Mucosa of descending colon (tissue), 3 donors: ENCODE results near the gene ARNT2. TPM values are rescaled to one million over a fixed set of nuclear protein-coding genes. Genes with fewer than 3 reads are reported as not detected.

Source experiments
- ATAC-seq: fragments of 200-7000 bp; cut with Tn5 transposase; one replicate; pipeline ENCODE4 v1.9.1; 2020; ENCODE audit warnings: mild to moderate bottlenecking, moderate library complexity
- DNase-seq, 3 donors: peaks; one replicate each; pipeline ENCODE4 v3.0.0-alpha.2; 2020
- H3K36me3 ChIP-seq: fragments of 200-600 bp; one replicate; pipeline ENCODE4 v1.8.0; 2021; ENCODE audit warnings: low read depth, mild to moderate bottlenecking
- H3K4me1 ChIP-seq: fragments of 200-600 bp; one replicate; pipeline ENCODE4 v1.8.0; 2021; ENCODE audit warnings: low read depth, mild to moderate bottlenecking
- H3K4me3 ChIP-seq: fragments of 200-600 bp; one replicate; pipeline ENCODE4 v1.8.0; 2021; ENCODE audit warnings: mild to moderate bottlenecking
- H3K9me3 ChIP-seq: fragments of 200-600 bp; one replicate; pipeline ENCODE4 v1.8.0; 2021; ENCODE audit warnings: mild to moderate bottlenecking
- CTCF ChIP-seq: fragments of 200-600 bp; IDR thresholded peaks from one replicate; pipeline ENCODE4 v1.8.0; 2022; ENCODE audit warnings: antibody characterized with exemption, mild to moderate bottlenecking
- intact Hi-C, 2 donors: fragments of 100-400 bp; cut with DNase I in 1 of 2; cut with micrococcal nuclease in 1 of 2; formaldehyde crosslinking; loops; one replicate each; pipeline versions ENCODE4 v1.11.0 to v1.11.1; 2022; cut with DNase I, micrococcal nuclease
- total RNA-seq, 3 donors: library from RNA; stranded (reverse); fragmentation: NEBNext Ultra II Directional in 2 of 3; extraction: Animal tissue kit (Norgen Biotek cat#: 25700) in 2 of 3; gene quantifications; one replicate each; pipeline versions ENCODE4 v1.2.1 to v1.2.4, GENCODE V29; 2021 to 2023
- donor health status: DM: no; HTN: no; CAD: no; lungs with moderate emphysema.
- donor health status: DM: no; HTN: no; CAD: no.
- donor health status: DM: no; HTN: yes; CAD: no.

The ARNT2 gene
- total RNA-seq, 3 donors from 2014 or later = 2.8 to 11.1 (median 3.2) TPM

DNA sequence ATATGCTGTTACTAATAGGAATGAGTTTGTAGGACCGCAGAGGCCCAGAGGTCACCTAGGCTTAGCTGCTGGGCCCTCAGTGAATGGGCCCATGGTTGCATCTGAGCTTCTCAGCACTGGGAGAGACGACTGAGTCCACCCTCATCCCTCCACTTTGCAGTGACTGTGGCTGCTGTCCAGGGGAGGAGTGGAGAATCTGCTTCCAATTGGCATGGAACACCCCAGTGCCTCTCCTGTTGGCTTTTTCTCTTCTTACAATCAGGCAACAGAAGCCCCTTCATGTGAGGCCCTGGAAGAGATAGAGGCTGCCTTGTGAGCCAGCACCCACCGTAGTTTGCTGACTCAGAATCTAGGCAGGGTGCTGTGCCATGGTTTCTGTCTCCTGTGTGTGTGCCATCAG is 55.6 kb downstream of the ARNT2 start:
- H3K36me3 ChIP-seq = no peaks in the 10 kb centered on the region
- TF ChIP-seq CTCF = no peak
- intact Hi-C loops = loop anchor here (5.0 to 10.0 kb wide), 2 partner anchors 322 to 515 kb away; no protein-coding TSS in a partner anchor
- no peak overlapping the region for H3K4me3 ChIP-seq
- DNase-seq (no peak), ATAC-seq (no peak)
- no peaks in the 10 kb centered on the region for H3K4me1 ChIP-seq
- no peaks in the 10 kb centered on the region for H3K9me3 ChIP-seq

- DNase-seq (no peak), ATAC-seq (no peak)
- intact Hi-C loops = loop anchor here in 1 of 2 donors (10.0 kb wide), 1 partner anchor 513 kb away; no protein-coding TSS in a partner anchor
- TF ChIP-seq CTCF = no peak
- H3K4me3 ChIP-seq = no peak overlapping the region
- H3K9me3 ChIP-seq = no peaks in the 10 kb centered on the region
- no peaks in the 10 kb centered on the region for H3K36me3 ChIP-seq
- H3K4me1 ChIP-seq = no peaks in the 10 kb centered on the region
These were observed 57.3 kb downstream of the ARNT2 start for GRCh38 chr15:80461356-80462095.

DNA sequence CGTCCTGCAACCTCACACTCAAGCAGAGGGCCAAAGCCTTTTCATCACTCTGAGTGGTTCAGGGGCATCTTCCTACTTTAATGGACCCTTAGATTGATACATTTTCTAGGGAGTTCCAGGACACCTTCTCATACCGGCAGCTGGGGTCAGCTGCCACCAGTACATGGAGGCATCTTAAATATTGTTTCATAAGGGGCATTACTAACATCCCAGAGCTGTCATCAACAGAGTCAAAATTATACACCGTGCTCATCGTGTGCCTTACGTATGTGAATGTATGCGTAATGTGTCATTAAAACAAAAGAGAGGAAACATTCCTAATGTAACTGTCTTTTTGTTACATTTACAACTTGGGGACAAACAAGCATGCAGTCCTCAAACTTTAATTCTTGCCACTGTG is 57.9 kb downstream of the ARNT2 start:
- ATAC-seq = no peak
- TF ChIP-seq CTCF = no peak
- no peaks in the 10 kb centered on the region for H3K36me3 ChIP-seq
- no peaks in the 10 kb centered on the region for H3K4me1 ChIP-seq
- DNase-seq = no peak
- no peak overlapping the region for H3K4me3 ChIP-seq
- no peaks in the 10 kb centered on the region for H3K9me3 ChIP-seq
- intact Hi-C loops = loop anchor here in 1 of 2 donors (10.0 kb wide), 1 partner anchor 513 kb away; no protein-coding TSS in a partner anchor

GRCh38 chr15:80462836-80463512 is 58.8 kb downstream of the ARNT2 start:
- no peaks in the 10 kb centered on the region for H3K9me3 ChIP-seq
- intact Hi-C loops = loop anchor here in 1 of 2 donors (10.0 kb wide), 1 partner anchor 512 kb away; no protein-coding TSS in a partner anchor
- no peaks in the 10 kb centered on the region for H3K36me3 ChIP-seq
- H3K4me1 ChIP-seq = no peaks in the 10 kb centered on the region
- ATAC-seq = no peak
- DNase-seq = no peak
- H3K4me3 ChIP-seq = no peak overlapping the region
- no peak for TF ChIP-seq CTCF

GRCh38 chr15:80464951-80465625 is 60.9 kb downstream of the ARNT2 start:
- no peak for DNase-seq
- ATAC-seq = no peak
- no peak overlapping the region for H3K4me3 ChIP-seq
- intact Hi-C loops = loop anchor here in 1 of 2 donors (10.0 kb wide), 1 partner anchor 510 kb away; no protein-coding TSS in a partner anchor
- H3K36me3 ChIP-seq = no peaks in the 10 kb centered on the region
- H3K9me3 ChIP-seq = no peaks in the 10 kb centered on the region
- no peaks in the 10 kb centered on the region for H3K4me1 ChIP-seq
- no peak for TF ChIP-seq CTCF
